ENCODE results near the gene SLC7A14. TPM values are rescaled to one million over a fixed set of nuclear protein-coding genes. Genes with fewer than 3 reads are reported as not detected.
A peak's percentile ranks its signal among the peaks of the same experiment; 100 is the strongest.

SLC7A14 gene
- total RNA-seq, 1 experiment from 2014 or later: not detected

DNA sequence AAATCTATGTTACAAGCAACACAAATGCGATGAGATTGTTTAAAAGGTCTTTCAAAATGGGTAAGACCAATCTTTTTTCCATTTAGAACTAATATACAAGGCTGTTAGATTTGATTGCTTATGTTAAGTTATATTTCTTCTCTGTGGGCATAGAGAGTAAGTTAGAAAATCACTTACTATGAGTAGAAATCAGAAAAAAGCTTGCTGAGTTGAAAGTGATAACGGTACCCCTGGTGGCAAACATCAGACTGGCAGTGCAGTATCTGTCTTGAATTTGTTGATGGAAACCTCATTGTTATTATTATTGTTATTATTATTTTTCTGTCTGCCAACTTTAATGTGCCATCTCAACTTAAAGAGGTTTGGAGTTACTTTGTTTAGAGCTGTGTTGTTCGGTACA, 154.8 kb downstream of the SLC7A14 start:
- POLR2A ChIA-PET: no interaction called here

DNA sequence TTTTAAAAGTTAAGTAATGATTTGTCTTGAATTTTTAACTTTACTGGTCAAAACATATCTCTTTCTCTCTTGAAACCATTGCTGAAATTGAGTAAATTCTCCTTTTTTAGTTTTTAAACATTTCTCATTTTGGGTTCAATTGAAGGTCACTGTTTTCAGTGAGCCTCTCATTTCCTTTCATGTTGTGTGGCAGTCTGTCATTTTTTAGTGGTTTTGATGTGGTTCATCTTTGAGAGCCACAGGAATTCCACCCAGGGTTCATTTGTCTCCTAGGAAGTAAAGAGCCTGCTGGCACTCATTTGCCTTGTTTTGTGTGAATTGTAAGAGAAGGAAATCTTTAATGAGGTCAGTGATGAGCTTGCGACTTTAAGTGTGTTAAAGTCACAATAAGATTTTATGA, 156.8 kb downstream of the SLC7A14 start:
- Histone ChIP-seq H3K4me1 (ENCODE audit: control insufficient read depth in 1 of 2, insufficient read depth in 2 of 2, low read length in 2 of 2) (peaks cover 7 to 13% of the 10 kb centered on the region in 2 experiments; a peak in 3 of 4 replicates), H3K79me2 (ENCODE audit: insufficient read depth, low read length) (no peaks in the 10 kb centered on the region), H3K4me2 (ENCODE audit: low read length) (peak overlapping the region; percentile 53), H3K4me3 (replicated peaks in 1 of 2; ENCODE audit: low read depth in 1 of 2, low read length in 2 of 2) (no peak overlapping the region), H3K27me3 (ENCODE audit: insufficient read depth, low read length) (0 out of 2 replicates have a peak, but pooled peaks cover 7% of the 10 kb centered on the region), H3K9me2 (ENCODE audit: insufficient read depth) (no peaks in the 10 kb centered on the region), H2AFZ (ENCODE audit: low read depth, low read length, poor library complexity, severe bottlenecking) (no peak overlapping the region), H3K36me3 (ENCODE audit: control insufficient read depth in 1 of 2, insufficient read depth in 2 of 2, low read length in 2 of 2) (no peaks in the 10 kb centered on the region), H4K20me1 (ENCODE audit: insufficient read depth) (no peaks in the 10 kb centered on the region), H3K27ac (ENCODE audit: low read depth, low read length) (no peak overlapping the region), H3K9me3 (ENCODE audit: control insufficient read depth in 1 of 2, insufficient read depth in 1 of 2, low read depth in 1 of 2, low read length in 2 of 2) (no peaks in the 10 kb centered on the region), H3K9ac (ENCODE audit: low read length) (no peak overlapping the region)
- RAD21 ChIA-PET (ENCODE audit: low non-redundant PET in 1 of 2, low total read pairs in 2 of 2, uncharacterized antibody in 2 of 2, unreplicated experiment in 2 of 2): no interaction called here
- DNase-seq (ENCODE audit: low read depth, low spot score) (peak; percentile 12), ATAC-seq (peak; percentile 59; the same call in 1 of the 2 replicates)
- POLR2A ChIA-PET: no interaction called here
- CTCF ChIA-PET: no interaction called here
- intact Hi-C loops (cut with micrococcal nuclease): no loop called here
- no TSS peak for BruUV-seq (replicated peaks)
- TF ChIP-seq ZNF274 (IDR thresholded peaks at IDR 0.05; ENCODE audit: low read depth, low read length): no peak
- TF ChIP-seq POLR2AphosphoS5 (IDR thresholded peaks at IDR 0.05; ENCODE audit: low read depth, low read length): no peak
- TF ChIP-seq CEBPB (IDR thresholded peaks at IDR 0.05; ENCODE audit: low read depth): no peak
- no peak for TF ChIP-seq CBX3 (IDR thresholded peaks at IDR 0.05; ENCODE audit: low read depth)
- TF ChIP-seq SP1 (IDR thresholded peaks at IDR 0.05; ENCODE audit: low read depth): no peak
- TF ChIP-seq ATF3 (IDR thresholded peaks at IDR 0.05): no peak
- TF ChIP-seq FOSL1 (IDR thresholded peaks at IDR 0.05; ENCODE audit: low read depth): no peak
- no peak for TF ChIP-seq SRF (IDR thresholded peaks at IDR 0.05; ENCODE audit: low read depth)
- no peak for TF ChIP-seq ZFX (IDR thresholded peaks at IDR 0.05)
- no peak for TF ChIP-seq JUND (IDR thresholded peaks at IDR 0.05)
- no peak for TF ChIP-seq SIN3A (IDR thresholded peaks at IDR 0.05; ENCODE audit: low read depth)
- TF ChIP-seq, protein P1, sequence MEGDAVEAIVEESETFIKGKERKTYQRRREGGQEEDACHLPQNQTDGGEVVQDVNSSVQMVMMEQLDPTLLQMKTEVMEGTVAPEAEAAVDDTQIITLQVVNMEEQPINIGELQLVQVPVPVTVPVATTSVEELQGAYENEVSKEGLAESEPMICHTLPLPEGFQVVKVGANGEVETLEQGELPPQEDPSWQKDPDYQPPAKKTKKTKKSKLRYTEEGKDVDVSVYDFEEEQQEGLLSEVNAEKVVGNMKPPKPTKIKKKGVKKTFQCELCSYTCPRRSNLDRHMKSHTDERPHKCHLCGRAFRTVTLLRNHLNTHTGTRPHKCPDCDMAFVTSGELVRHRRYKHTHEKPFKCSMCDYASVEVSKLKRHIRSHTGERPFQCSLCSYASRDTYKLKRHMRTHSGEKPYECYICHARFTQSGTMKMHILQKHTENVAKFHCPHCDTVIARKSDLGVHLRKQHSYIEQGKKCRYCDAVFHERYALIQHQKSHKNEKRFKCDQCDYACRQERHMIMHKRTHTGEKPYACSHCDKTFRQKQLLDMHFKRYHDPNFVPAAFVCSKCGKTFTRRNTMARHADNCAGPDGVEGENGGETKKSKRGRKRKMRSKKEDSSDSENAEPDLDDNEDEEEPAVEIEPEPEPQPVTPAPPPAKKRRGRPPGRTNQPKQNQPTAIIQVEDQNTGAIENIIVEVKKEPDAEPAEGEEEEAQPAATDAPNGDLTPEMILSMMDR (IDR thresholded peaks at IDR 0.05 in 2 of 3, conservative IDR thresholded peaks at IDR 0.05 in 1 of 3; ENCODE audit: borderline replicate concordance in 1 of 3, insufficient read depth in 1 of 3, low read depth in 2 of 3, low read length in 2 of 3): no peak
- TF ChIP-seq ELF1 (IDR thresholded peaks at IDR 0.05; ENCODE audit: borderline replicate concordance, low read depth): no peak
- TF ChIP-seq RAD21 (IDR thresholded peaks at IDR 0.05; ENCODE audit: low read depth): no peak
- TF ChIP-seq EZH2 (IDR thresholded peaks at IDR 0.05): no peak

More for the DNA sequence above, 154.8 kb downstream of the SLC7A14 start:
- peaks cover 7 to 13% of the 10 kb centered on the region in 2 experiments; a peak in 3 of 4 replicates for H3K4me1 ChIP-seq (ENCODE audit: control insufficient read depth in 1 of 2, insufficient read depth in 2 of 2, low read length in 2 of 2)
- intact Hi-C loops (cut with micrococcal nuclease): no loop called here
- no peaks in the 10 kb centered on the region for H3K79me2 ChIP-seq (ENCODE audit: insufficient read depth, low read length)
- no peak for TF ChIP-seq POLR2A (IDR thresholded peaks at IDR 0.05; ENCODE audit: borderline replicate concordance, extremely low read depth, insufficient read depth, insufficient read length)
- TF ChIP-seq, protein P1 (IDR thresholded peaks at IDR 0.05 in 2 of 3, conservative IDR thresholded peaks at IDR 0.05 in 1 of 3; ENCODE audit: borderline replicate concordance in 1 of 3, insufficient read depth in 1 of 3, low read depth in 2 of 3, low read length in 2 of 3): peak in 2 of 3 experiments; percentile 28 to 42; a peak in 3 of 6 replicates
- no peaks in the 10 kb centered on the region for H3K9me2 ChIP-seq (ENCODE audit: insufficient read depth)
- H3K9me3 ChIP-seq (ENCODE audit: control insufficient read depth in 1 of 2, insufficient read depth in 1 of 2, low read depth in 1 of 2, low read length in 2 of 2): no peaks in the 10 kb centered on the region
- ChIA-PET RAD21 (ENCODE audit: low non-redundant PET in 1 of 2, low total read pairs in 2 of 2, uncharacterized antibody in 2 of 2, unreplicated experiment in 2 of 2) (no interaction called here), CTCF (interaction anchor here (1.9 kb wide), 1 partner anchor 380 kb away, joined by 11 read pairs; no protein-coding TSS in a partner anchor)
- no peak overlapping the region for H3K4me3 ChIP-seq (replicated peaks in 1 of 2; ENCODE audit: low read depth in 1 of 2, low read length in 2 of 2)
- no peak overlapping the region for H3K9ac ChIP-seq (ENCODE audit: low read length)
- no peak overlapping the region for H2AFZ ChIP-seq (ENCODE audit: low read depth, low read length, poor library complexity, severe bottlenecking)
- H3K36me3 ChIP-seq (ENCODE audit: control insufficient read depth in 1 of 2, insufficient read depth in 2 of 2, low read length in 2 of 2): no peaks in the 10 kb centered on the region
- 0 out of 2 replicates have a peak, but pooled peaks cover 7% of the 10 kb centered on the region for H3K27me3 ChIP-seq (ENCODE audit: insufficient read depth, low read length)
- DNase-seq (ENCODE audit: low read depth, low spot score): no peak
- no TSS peak for BruUV-seq (replicated peaks)
- ATAC-seq: no peak
- H4K20me1 ChIP-seq (ENCODE audit: insufficient read depth): no peaks in the 10 kb centered on the region
- no peak overlapping the region for H3K4me2 ChIP-seq (ENCODE audit: low read length)
- H3K27ac ChIP-seq (ENCODE audit: low read depth, low read length): no peak overlapping the region
